Embryonic facial prominence (tissue), 1 donor: ENCODE results near the gene SSBP3.
A peak's percentile ranks its signal among the peaks of the same experiment; 100 is the strongest.
"Not testable (repeated sequence)": the region's sequence is repeated elsewhere in the genome, so short reads cannot be mapped to it uniquely, and the experiment has no call there.

Experiments
- DNase-seq: peaks from one replicate; pipeline ENCODE4 v3.0.0-alpha.2; 2016; ENCODE audit errors: extremely low spot score

Gene SSBP3

GRCh38 chr1:54348700-54349021, 57.5 kb downstream of the SSBP3 start:
- no peak for DNase-seq

GRCh38 chr1:54347955-54348699, 58.1 kb downstream of the SSBP3 start:
- DNase-seq: no peak

GRCh38 chr1:54347261-54347954, 58.8 kb downstream of the SSBP3 start:
- DNase-seq: no peak

GRCh38 chr1:54345548-54345947, 60.6 kb downstream of the SSBP3 start:
- not testable (repeated sequence) for DNase-seq

- DNase-seq: no peak
These were observed 61.1 kb downstream of the SSBP3 start for GRCh38 chr1:54345116-54345515.

- DNase-seq: no peak
These were observed 63.2 kb downstream of the SSBP3 start for GRCh38 chr1:54342742-54343687.

GRCh38 chr1:54342288-54342687, 63.9 kb downstream of the SSBP3 start:
- no peak for DNase-seq

GRCh38 chr1:54341763-54342162, 64.4 kb downstream of the SSBP3 start:
- no peak for DNase-seq

- DNase-seq: no peak
These were observed 65.3 kb downstream of the SSBP3 start for GRCh38 chr1:54340878-54341277.

GRCh38 chr1:54340434-54340833, 65.8 kb downstream of the SSBP3 start:
- no peak for DNase-seq

- DNase-seq: no peak
These were observed 67.1 kb downstream of the SSBP3 start for GRCh38 chr1:54339126-54339525.

- DNase-seq: no peak
These were observed 67.7 kb downstream of the SSBP3 start for GRCh38 chr1:54338464-54338863.

GRCh38 chr1:54337928-54338327, 68.3 kb downstream of the SSBP3 start:
- DNase-seq: no peak

GRCh38 chr1:54337034-54337433, 69.2 kb downstream of the SSBP3 start:
- DNase-seq: no peak

- DNase-seq: no peak
These were observed 70.1 kb downstream of the SSBP3 start for GRCh38 chr1:54336116-54336515.

GRCh38 chr1:54335755-54336108, 70.5 kb downstream of the SSBP3 start:
- DNase-seq: peak; percentile 63

- peak; percentile 57 for DNase-seq
These were observed 71.0 kb downstream of the SSBP3 start for GRCh38 chr1:54335011-54335754.

GRCh38 chr1:54332781-54333585, 73.2 kb downstream of the SSBP3 start:
- DNase-seq: no peak

GRCh38 chr1:54331843-54332463, 74.2 kb downstream of the SSBP3 start:
- DNase-seq: no peak

GRCh38 chr1:54331091-54331772, 75.0 kb downstream of the SSBP3 start:
- DNase-seq: no peak
